Activated CD4-positive, alpha-beta T cell treated with anti-CD3 and anti-CD28 coated beads for 36 hours (primary cell): ENCODE data around the gene DTX3L. TPM values are rescaled to one million over a fixed set of nuclear protein-coding genes. Genes with fewer than 3 reads are reported as not detected.

Experiments used
- ATAC-seq: fragments of 200-7000 bp; cut with Tn5 transposase; one replicate; pipeline ENCODE4 v1.10.0; 2021; ENCODE audit warnings: mild to moderate bottlenecking, moderate library complexity
- CTCF ChIA-PET: fragments of 350-600 bp; sonication (Branson Sonifier 250); formaldehyde crosslinking; loops from one replicate; lab custom pipeline; 2021; ENCODE audit warnings: antibody characterized with exemption; lab: Charles Lee
- POLR2A ChIA-PET: fragments of 350-600 bp; sonication (Branson Sonifier 250); formaldehyde crosslinking; loops from one replicate; lab custom pipeline; 2021; ENCODE audit warnings: antibody characterized with exemption, inconsistent platforms; lab: Charles Lee
- DNase-seq: peaks from one replicate; pipeline ENCODE4 v3.0.0-alpha.2; 2020
- H3K27ac Mint-ChIP-seq: one replicate; pipeline ENCODE4 v1.8.0; 2021; ENCODE audit warnings: mixed read lengths
- H3K27me3 Mint-ChIP-seq: one replicate; pipeline ENCODE4 v1.8.0; 2021; ENCODE audit warnings: mixed read lengths
- H3K36me3 Mint-ChIP-seq: one replicate; pipeline ENCODE4 v1.8.0; 2021; ENCODE audit warnings: low read depth, mixed read lengths
- H3K4me1 Mint-ChIP-seq: one replicate; pipeline ENCODE4 v1.8.0; 2021; ENCODE audit warnings: mixed read lengths
- H3K4me3 Mint-ChIP-seq: one replicate; pipeline ENCODE4 v1.8.0; 2021; ENCODE audit warnings: mild to moderate bottlenecking, moderate library complexity, mixed read lengths
- H3K9me3 Mint-ChIP-seq: one replicate; pipeline ENCODE4 v1.8.0; 2021; ENCODE audit warnings: low read depth, mixed read lengths
- intact Hi-C, 2 experiments: fragments of 100-400 bp; cut with DNase I in 1 of 2; cut with micrococcal nuclease in 1 of 2; formaldehyde crosslinking; loops; one replicate each; pipeline versions ENCODE4 v1.14.2 to v1.15.1; 2022 to 2024; cut with DNase I, micrococcal nuclease
- total RNA-seq, 2 experiments: library from RNA; stranded (reverse); gene quantifications; one replicate each; pipeline ENCODE4 v1.2.3, GENCODE V29; 2021

The DTX3L gene
- total RNA-seq, 2 experiments from 2014 or later: 42.0 to 52.0 TPM

GRCh38 chr3:122602011-122602710 lies 38.0 kb downstream of the DTX3L start:
- no peak for ATAC-seq
- peaks cover 1% of the 10 kb centered on the region for H3K36me3 Mint-ChIP-seq
- no peaks in the 10 kb centered on the region for H3K9me3 Mint-ChIP-seq
- no peak overlapping the region for H3K27ac Mint-ChIP-seq
- intact Hi-C loops: no loop called here
- H3K27me3 Mint-ChIP-seq: no peaks in the 10 kb centered on the region
- no peak for DNase-seq
- CTCF ChIA-PET: no interaction called here
- POLR2A ChIA-PET: no interaction called here
- H3K4me3 Mint-ChIP-seq: no peak overlapping the region
- H3K4me1 Mint-ChIP-seq: peaks cover 7% of the 10 kb centered on the region

GRCh38 chr3:122603056-122603455 lies 38.9 kb downstream of the DTX3L start:
- Mint-ChIP-seq H3K9me3 (no peaks in the 10 kb centered on the region), H3K4me1 (peaks cover 7% of the 10 kb centered on the region), H3K4me3 (no peak overlapping the region), H3K36me3 (peaks cover 5% of the 10 kb centered on the region), H3K27me3 (no peaks in the 10 kb centered on the region), H3K27ac (no peak overlapping the region)
- no peak for DNase-seq
- ChIA-PET POLR2A (no interaction called here), CTCF (interaction anchor here (1.1 kb wide), 1 partner anchor 76 kb away, joined by 4 read pairs; no protein-coding TSS in a partner anchor)
- intact Hi-C loops: no loop called here
- no peak for ATAC-seq

DNA sequence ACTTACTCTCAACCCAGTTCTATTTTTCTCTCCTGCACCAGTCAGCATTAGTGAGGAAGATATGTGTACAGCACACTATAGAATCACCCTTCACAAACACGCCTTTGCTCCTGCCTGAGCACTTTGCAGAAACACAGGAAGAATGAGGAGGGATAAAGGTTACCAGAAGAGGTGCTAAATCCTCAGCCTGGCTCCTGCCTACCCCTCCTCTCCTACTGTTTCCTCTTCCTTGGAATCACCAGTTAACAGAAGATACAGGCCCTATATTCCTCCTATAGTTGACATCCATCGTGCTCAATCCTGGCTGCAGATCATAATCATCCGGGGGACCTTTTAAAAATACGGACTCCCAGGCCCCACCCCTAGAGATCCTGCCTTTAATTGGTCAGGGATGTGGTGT lies 42.2 kb downstream of the DTX3L start:
- ATAC-seq (no peak), DNase-seq (no peak)
- CTCF ChIA-PET: no interaction called here
- no peaks in the 10 kb centered on the region for H3K27me3 Mint-ChIP-seq
- peaks cover 28% of the 10 kb centered on the region for H3K4me1 Mint-ChIP-seq
- H3K36me3 Mint-ChIP-seq: peaks cover 20% of the 10 kb centered on the region
- H3K9me3 Mint-ChIP-seq: peaks cover 8% of the 10 kb centered on the region
- POLR2A ChIA-PET: no interaction called here
- intact Hi-C loops: no loop called here
- no peak overlapping the region for H3K27ac Mint-ChIP-seq
- H3K4me3 Mint-ChIP-seq: no peak overlapping the region

GRCh38 chr3:122608916-122609315 lies 44.8 kb downstream of the DTX3L start:
- Mint-ChIP-seq H3K4me3 (no peak overlapping the region), H3K27ac (peak overlapping the region; percentile 78), H3K4me1 (peaks cover 24% of the 10 kb centered on the region), H3K27me3 (no peaks in the 10 kb centered on the region), H3K9me3 (peaks cover 8% of the 10 kb centered on the region), H3K36me3 (peaks cover 34% of the 10 kb centered on the region)
- ChIA-PET POLR2A (no interaction called here), CTCF (no interaction called here)
- no peak for ATAC-seq
- intact Hi-C loops: no loop called here
- no peak for DNase-seq

DNA sequence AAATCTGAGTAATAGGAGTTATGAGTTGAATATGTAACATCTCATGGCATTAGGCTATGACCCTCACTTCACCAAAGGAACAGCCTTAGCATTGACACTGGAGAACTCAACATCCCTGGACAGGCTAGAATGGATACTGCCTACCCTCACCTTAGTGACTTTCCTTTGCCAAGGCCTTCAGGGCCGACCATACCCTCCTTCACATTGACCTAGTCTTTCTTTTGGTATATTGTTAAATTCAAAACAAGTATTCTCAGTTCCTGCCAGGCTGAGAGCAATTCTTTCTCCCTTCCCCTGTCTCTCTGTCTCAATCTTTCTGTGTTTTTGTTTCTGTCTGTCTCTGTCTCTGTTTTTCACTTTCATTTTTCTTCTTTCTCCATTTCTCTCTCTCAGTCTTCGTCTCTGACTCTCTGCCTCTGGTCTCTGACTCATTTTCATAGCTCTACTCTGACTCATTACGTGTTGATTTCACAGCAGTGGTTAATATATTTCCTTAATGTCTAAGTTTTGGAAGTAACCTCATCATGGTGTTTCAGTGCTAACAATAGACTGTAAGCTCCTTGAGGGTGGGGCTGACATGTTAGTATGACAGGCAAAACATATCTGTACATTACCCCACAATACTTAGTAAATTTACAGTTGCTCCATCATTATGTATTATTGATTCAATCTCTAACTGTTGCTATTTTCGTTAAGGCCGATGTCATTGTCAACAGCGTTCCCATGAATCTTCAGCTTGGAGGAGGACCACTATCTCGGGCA lies 45.8 kb downstream of the DTX3L start:
- ChIA-PET CTCF (interaction anchor here (0.5 to 1.2 kb wide), 5 partner anchors 33 to 333 kb away, joined by 3 to 5 read pairs (median 3); partner anchors contain the start of gene PARP15), POLR2A (interaction anchor here (0.5 to 1.0 kb wide), 4 partner anchors 11 to 949 kb away, joined by 3 to 6 read pairs (median 4); partner anchors contain the start of gene HCLS1)
- Mint-ChIP-seq H3K27ac (peak overlapping the region; percentile 85), H3K4me1 (peaks cover 24% of the 10 kb centered on the region), H3K36me3 (peaks cover 34% of the 10 kb centered on the region), H3K27me3 (no peaks in the 10 kb centered on the region), H3K4me3 (peak overlapping the region; percentile 25), H3K9me3 (peaks cover 8% of the 10 kb centered on the region)
- ATAC-seq (peak; percentile 95), DNase-seq (peak; percentile 27)
- intact Hi-C loops: loop anchor here (1.0 to 2.0 kb wide), 13 partner anchors 23 to 464 kb away; partner anchors contain the start of genes DTX3L (in 2 of the 2), PARP9 (in 2 of the 2) and PARP14 (in 1 of the 2)

DNA sequence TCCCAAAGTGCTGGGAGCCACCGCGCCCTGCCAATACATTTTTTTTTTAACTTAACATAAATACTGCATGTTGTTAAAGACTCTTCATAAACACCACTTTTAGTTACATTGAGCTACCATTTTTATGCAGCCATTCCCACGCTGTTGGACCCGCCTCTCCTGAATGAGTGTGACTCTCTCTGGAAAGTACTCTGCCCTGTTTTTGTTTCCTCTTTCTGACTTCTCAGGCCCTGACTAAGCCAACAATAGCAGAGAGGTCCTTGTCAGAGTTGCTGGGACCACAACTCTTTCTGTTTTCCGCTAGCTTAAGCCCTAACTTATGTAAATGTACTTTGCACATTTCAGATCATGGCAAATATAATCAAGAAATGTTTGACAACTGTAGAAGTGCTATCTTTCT lies 48.6 kb downstream of the DTX3L start:
- ATAC-seq (no peak), DNase-seq (no peak)
- Mint-ChIP-seq H3K4me3 (no peak overlapping the region), H3K27me3 (no peaks in the 10 kb centered on the region), H3K27ac (no peak overlapping the region), H3K4me1 (peaks cover 24% of the 10 kb centered on the region), H3K36me3 (peaks cover 39% of the 10 kb centered on the region), H3K9me3 (peaks cover 8% of the 10 kb centered on the region)
- CTCF ChIA-PET: interaction anchor here (0.7 kb wide), 1 partner anchor 71 kb away, joined by 3 read pairs; no protein-coding TSS in a partner anchor
- intact Hi-C loops: no loop called here
- POLR2A ChIA-PET: interaction anchor here (0.7 kb wide), 1 partner anchor 57 kb away, joined by 4 read pairs; no protein-coding TSS in a partner anchor

DNA sequence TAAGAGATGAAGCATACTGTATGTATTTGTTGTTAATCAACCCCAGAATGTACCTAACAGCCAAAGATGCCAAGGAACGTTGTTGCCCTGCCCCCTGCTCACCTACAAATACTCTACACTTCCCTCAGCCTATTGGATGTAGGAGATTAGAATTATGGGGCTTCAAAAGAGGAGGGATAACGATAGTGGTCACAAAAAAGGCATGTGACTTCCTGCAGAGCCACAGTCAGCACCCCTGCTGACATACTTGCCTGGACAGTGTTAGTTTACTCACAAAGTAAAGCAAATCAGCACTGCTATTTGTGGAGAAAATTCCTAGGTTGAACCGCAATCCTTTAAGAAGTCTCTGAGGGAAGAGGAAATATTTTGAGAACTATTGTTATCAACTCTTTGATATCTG lies 51.2 kb downstream of the DTX3L start:
- Mint-ChIP-seq H3K36me3 (peaks cover 31% of the 10 kb centered on the region), H3K27me3 (no peaks in the 10 kb centered on the region), H3K27ac (no peak overlapping the region), H3K9me3 (peaks cover 6% of the 10 kb centered on the region), H3K4me3 (no peak overlapping the region), H3K4me1 (peaks cover 5% of the 10 kb centered on the region)
- POLR2A ChIA-PET: no interaction called here
- intact Hi-C loops: no loop called here
- CTCF ChIA-PET: no interaction called here
- ATAC-seq: no peak
- no peak for DNase-seq

GRCh38 chr3:122618614-122619013 lies 54.5 kb downstream of the DTX3L start:
- no peak overlapping the region for H3K27ac Mint-ChIP-seq
- ATAC-seq: no peak
- no peak overlapping the region for H3K4me3 Mint-ChIP-seq
- POLR2A ChIA-PET: no interaction called here
- no peaks in the 10 kb centered on the region for H3K4me1 Mint-ChIP-seq
- intact Hi-C loops: no loop called here
- no peaks in the 10 kb centered on the region for H3K9me3 Mint-ChIP-seq
- H3K36me3 Mint-ChIP-seq: peaks cover 17% of the 10 kb centered on the region
- no peak for DNase-seq
- no peaks in the 10 kb centered on the region for H3K27me3 Mint-ChIP-seq
- CTCF ChIA-PET: no interaction called here

DNA sequence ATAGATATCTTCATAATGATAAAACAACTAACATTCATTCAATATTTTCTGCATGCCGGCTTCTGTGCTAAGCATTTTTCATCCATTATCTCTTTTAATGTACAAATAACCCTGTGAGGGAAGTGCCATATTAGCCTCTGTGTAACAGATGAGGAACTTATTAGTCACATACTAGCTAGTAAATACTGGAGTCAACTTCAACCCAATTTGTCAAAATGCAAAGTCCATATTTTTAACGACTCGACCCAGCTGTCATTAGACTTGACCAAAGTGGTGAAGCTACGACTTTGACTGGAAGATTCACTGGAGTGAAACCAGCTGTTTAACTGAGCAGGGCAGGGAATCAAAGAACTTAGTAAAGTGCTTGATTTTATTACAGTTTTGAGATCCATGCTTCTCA lies 54.9 kb downstream of the DTX3L start:
- ChIA-PET POLR2A (no interaction called here), CTCF (no interaction called here)
- ATAC-seq (no peak), DNase-seq (no peak)
- intact Hi-C loops: no loop called here
- no peaks in the 10 kb centered on the region for H3K4me1 Mint-ChIP-seq
- peaks cover 17% of the 10 kb centered on the region for H3K36me3 Mint-ChIP-seq
- no peak overlapping the region for H3K4me3 Mint-ChIP-seq
- H3K27ac Mint-ChIP-seq: no peak overlapping the region
- no peaks in the 10 kb centered on the region for H3K27me3 Mint-ChIP-seq
- no peaks in the 10 kb centered on the region for H3K9me3 Mint-ChIP-seq

DNA sequence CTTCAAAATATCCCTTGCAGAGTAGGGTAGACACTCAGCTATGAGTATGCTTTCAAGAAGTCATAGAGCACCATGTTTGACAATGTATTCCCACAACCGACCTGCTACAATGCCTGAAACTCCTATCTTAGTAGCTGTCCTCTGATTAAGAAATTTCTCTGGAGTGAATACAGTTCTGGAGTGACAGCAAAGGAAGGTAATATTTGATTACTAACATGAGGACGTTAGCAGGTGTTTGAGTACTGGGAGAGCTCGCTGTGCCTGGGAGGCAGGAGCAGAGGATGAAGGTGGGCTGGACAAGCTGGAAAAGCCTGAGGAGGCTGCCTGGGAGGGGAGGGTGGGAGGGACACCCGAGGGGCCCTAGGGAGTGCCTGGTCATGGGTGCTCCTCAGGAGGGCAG lies 56.3 kb downstream of the DTX3L start:
- CTCF ChIA-PET: interaction anchor here (0.9 to 1.7 kb wide), 3 partner anchors 31 to 61 kb away, joined by 4 to 5 read pairs (median 4); no protein-coding TSS in a partner anchor
- Mint-ChIP-seq H3K27ac (no peak overlapping the region), H3K36me3 (peaks cover 17% of the 10 kb centered on the region), H3K9me3 (no peaks in the 10 kb centered on the region), H3K4me3 (no peak overlapping the region), H3K27me3 (no peaks in the 10 kb centered on the region), H3K4me1 (no peaks in the 10 kb centered on the region)
- POLR2A ChIA-PET: no interaction called here
- intact Hi-C loops: no loop called here
- ATAC-seq (no peak), DNase-seq (no peak)

- intact Hi-C loops: no loop called here
- DNase-seq (no peak), ATAC-seq (no peak)
- ChIA-PET POLR2A (no interaction called here), CTCF (interaction anchor here (1.2 to 1.7 kb wide), 2 partner anchors 58 to 61 kb away, joined by 4 read pairs; no protein-coding TSS in a partner anchor)
- no peak overlapping the region for H3K4me3 Mint-ChIP-seq
- H3K4me1 Mint-ChIP-seq: no peaks in the 10 kb centered on the region
- H3K9me3 Mint-ChIP-seq: no peaks in the 10 kb centered on the region
- H3K27me3 Mint-ChIP-seq: no peaks in the 10 kb centered on the region
- H3K36me3 Mint-ChIP-seq: peaks cover 14% of the 10 kb centered on the region
- no peak overlapping the region for H3K27ac Mint-ChIP-seq
Observed at GRCh38 chr3:122621112-122621511, 57.0 kb downstream of the DTX3L start.
